ENCODE measurements around the gene PARP4. TPM values are rescaled to one million over a fixed set of nuclear protein-coding genes. Genes with fewer than 3 reads are reported as not detected.
"Not testable (repeated sequence)": the region's sequence is repeated elsewhere in the genome, so short reads cannot be mapped to it uniquely, and the experiment has no call there.

PARP4 gene
- total RNA-seq, 1 experiment from 2014 or later = 57.3 TPM

DNA sequence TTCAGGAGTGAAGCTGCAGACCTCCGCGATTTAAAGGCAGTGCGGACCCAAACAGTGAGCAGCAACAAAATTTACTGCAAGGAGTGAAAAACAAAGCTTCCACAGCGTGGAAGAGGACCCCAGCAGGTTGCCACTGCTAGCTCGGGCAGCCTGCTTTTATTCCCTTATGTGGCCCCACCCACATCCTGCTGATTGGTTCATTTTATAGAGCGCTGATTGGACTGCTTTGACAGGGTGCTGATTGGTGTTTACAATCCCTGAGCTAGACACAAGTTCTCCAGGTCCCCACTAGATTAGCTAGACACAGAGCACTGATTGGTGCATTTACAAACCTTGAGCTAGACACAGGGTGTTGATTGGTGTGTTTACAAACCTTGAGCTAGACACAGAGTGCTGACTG is 6.3 kb downstream of the PARP4 start:
- DNase-seq (ENCODE audit: low spot score) = not testable (repeated sequence)

DNA sequence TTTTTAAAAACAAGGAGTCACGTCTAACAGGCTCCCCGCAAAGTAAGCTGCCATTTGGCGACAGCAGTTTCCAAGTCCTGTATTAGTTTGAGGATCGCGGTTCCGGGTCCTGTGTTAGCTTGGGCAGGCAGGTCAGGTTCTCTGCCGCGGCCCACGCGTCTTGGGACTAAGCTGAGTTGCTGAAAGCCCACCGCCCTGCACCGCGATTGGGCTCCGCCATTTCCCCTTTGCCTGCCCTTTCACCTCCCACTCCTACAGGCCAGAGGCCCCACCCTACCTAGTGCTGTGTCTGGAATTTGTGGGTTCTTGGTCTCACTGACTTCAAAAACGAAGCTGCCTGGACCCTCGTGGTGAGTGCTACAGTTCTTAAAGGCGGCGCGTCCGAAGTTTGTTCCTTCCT is 6.8 kb downstream of the PARP4 start:
- DNase-seq (ENCODE audit: low spot score) = no peak

DNA sequence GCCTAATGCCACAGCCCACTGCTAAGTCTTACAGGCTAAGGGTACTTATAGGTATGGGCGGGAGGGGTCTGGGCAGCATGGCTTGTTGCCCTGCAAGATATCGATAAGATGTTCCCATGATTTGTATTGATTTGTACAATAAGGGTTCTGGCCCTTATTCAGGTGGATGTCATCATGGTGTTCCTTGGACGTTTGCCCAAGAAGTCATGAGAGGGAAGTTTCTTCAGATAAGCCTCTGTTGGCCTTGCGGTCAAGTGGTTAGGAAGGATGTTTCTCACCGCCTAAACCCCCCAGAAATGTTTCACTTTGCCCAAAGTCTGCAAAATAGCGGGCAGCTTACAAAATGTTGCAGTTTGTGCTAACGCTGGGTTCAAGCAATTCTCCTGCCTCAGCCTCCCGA is 7.3 kb downstream of the PARP4 start:
- DNase-seq (ENCODE audit: low spot score) = peak; percentile 2

DNA sequence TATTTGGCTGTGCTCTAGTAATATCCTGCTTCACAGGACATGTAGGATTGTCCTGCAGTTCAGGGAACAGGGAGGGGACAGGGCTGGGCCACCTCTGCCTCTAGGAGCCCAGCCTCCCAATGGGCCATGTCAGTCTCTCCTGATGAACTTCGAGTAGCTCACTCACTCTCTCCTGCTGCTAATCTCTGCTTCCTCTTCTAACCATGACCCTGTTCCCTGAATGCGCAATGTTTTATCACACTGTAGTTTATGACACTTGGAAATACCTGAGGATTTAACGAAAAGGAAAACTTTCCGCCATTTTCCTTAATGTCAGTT is 9.2 kb downstream of the PARP4 start:
- peak; percentile 11 for DNase-seq (ENCODE audit: low spot score)

DNA sequence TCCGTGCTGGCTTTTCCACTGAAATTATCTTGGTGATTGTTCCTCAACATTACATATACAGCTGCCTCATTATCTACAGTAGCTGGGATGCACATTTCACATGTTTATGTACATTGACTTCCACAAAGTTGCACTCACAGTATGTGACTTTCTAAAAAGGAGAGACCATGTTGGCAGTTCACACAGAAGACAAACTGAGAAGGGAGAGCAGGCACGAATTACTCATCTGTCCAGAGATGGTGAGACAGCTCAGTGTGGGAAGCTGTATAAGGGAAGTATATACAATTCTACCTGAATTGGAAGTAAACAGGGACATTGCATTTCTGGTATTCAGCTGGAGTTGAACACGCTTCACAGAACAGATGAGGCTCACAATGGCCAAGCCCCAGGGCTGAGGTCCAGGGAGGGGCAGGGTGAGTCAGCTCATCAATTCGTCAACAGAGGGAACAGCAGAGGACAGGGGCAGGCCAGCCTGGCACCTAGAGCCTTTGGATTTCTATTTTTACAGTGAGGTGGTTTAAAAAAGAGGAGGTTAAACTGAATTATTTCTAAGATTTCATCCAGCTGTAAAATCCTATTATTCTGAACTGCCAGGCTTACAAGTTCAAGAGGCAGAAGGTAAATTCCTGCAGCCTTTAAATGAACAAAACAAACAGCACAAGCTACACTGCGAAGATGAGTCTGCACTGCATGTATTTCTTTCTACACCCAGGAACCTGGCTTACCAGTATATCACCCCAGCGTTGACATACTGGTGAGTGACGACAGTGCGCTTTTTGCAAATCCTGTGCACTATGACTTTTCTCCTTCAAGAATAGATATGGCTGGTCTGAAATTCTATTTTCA is 9.8 kb downstream of the PARP4 start:
- peak; percentile 57 for DNase-seq (ENCODE audit: low spot score)

DNA sequence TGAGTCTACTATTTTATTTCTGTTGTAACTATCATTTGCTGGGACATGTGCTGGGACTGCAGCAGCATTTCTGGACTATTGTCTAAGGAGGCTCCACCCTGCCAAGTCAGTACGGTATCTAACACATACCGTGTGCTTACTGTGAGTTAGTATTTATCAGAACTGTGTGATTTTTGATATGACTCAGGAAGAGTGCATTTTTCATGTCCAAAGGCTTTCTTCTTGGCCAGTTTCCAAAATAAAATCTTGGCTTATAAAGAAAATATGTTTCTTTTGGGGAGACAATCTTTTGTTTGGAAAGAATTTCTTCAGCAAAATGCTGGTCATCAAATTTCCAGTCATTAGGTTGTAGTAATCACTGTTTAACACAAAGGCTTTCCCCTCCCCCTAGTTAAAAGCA is 11.6 kb downstream of the PARP4 start:
- DNase-seq (ENCODE audit: low spot score) = peak; percentile 32

DNA sequence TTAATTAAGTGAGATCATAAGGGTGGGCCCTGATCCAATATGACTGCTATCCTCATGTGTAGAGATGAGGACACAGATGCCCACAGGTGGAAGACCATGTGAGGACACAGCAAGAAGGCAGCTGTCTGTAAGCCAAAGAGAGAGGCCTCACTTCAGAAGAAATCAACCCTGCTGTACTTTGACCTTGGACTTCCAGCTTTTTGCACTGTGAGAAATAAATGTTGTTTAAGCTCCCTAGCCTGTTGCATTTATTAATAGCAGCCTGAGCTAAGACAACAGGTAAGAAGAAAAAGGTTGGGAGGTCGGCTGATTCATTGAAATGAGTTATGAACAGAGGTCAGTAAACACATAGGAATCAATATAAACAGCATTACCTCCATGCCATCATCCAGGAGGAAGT is 14.8 kb downstream of the PARP4 start:
- no peak for DNase-seq (ENCODE audit: low spot score)

DNA sequence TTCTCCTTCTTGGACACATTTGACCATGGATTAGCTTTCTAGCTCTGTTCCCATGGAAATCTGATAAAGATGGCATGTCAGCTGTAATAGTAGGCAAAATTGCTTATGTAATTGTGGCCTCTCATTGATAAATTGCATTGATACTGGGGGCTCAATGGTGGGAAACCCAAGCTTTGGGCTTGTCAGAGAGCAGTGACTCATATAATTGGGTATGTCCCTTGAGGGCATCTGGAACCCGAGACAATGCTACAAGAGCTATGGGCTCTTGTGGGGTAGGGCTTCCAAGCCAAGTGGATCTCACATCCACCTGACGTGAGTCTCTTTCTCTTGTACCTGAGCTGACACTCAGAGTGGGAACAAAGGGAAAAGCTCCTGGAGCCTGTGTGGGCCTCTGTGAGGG is 16.3 kb downstream of the PARP4 start:
- DNase-seq (ENCODE audit: low spot score) = not testable (repeated sequence)

DNA sequence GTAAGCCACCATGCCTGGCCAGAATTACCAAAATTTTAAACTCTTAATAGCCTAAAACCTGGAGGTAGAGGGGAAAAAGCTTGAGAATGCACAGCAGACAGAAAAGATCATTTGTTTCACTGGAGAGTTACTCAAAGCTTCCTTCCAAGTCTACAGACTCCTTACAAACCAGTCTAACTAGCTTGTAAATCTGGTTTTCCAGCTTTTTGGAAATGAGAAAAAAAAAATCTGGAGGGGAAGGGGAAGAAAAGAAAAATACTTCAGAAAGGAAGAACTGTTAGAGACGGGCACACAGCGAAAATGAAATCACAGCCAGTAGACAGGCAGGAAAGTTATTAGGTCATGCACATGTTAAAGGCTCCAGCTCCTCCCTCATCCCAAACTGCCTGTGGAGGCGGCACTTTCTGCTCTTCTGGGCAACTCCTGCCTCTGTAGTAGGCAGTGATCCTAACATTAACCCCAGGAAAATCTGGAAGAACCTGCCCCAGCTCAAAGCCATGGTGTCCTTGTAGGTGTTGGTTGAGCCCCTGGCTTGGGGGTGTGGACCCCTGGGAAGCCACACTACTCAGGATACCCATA is 17.3 kb downstream of the PARP4 start:
- DNase-seq (ENCODE audit: low spot score) = no peak

DNA sequence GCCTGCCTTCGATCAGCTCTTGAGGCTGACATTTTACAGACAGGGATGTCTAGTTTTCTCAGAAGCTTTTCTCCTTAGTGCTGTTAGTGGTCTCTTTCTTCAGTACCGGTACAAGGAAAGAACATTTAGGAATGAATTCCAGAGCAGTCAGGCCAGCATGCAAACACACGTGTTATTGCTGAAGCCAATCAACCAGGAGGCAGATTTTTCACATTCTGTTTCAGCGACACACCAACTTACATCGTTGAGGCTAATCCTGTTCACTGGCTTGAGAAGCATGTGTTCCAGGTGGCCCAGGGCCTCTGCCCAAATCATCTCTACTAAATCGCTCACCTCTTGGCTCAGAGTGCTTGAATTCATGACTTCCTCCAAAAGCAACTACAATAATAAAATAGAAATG is 19.2 kb downstream of the PARP4 start:
- DNase-seq (ENCODE audit: low spot score) = no peak

DNA sequence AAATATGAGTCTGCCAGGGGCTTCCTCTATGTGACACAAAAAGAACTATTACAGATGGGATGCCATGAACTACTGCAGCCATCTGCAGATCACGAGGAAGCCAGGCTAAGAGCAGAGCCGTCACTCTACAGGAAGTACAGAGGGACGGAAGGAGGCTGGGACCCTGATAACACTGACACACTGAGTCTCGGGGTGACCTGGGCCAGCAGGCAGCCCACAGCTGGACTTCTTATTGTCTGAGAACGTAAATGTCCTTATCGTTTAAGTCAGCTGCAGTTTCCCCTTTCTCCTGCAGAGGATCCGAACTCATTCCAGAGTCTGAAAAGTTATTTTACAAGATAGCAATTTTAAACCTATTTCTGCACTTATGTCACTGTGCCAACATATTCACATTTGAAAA is 20.7 kb downstream of the PARP4 start:
- DNase-seq (ENCODE audit: low spot score) = no peak

DNA sequence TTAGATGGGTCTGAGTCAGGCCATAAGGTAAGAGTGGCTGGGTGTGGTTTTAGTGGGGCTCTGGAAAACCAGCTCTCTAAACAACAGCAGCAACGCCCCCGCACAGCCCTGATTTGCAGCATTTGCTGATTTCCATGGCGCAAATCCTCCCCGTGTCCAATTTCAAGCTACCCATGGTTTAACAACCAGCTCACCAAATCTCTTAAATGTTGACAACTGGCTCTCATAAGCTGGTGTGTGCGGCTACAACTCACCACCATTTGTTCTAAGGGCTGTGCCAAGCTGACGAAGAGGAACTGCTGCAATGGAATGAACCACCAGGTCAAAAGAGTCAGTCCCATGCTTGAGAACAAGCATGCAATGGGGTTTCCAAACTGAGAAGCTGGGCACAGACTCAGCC is 22.9 kb downstream of the PARP4 start:
- no peak for DNase-seq (ENCODE audit: low spot score)

DNA sequence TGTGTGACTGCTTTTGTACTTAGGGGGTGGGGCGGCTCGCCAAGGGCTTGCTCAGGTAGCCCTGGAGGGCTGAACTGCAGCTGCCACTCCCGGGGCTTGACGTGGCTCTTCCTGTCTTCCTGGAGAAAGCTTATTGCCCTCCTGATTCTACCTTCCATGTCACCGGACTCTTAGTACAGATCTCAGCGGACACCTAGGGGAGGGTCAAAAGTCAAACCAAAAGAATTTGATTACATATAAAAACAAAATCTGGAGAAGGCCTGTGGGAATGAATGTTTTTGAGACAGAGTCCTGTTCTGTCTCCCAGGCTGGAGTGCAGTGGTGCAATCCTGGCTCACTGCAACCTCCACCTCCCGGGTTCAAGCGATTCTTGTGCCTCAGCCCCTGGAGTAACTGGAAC is 24.5 kb downstream of the PARP4 start:
- not testable (repeated sequence) for DNase-seq (ENCODE audit: low spot score)

DNA sequence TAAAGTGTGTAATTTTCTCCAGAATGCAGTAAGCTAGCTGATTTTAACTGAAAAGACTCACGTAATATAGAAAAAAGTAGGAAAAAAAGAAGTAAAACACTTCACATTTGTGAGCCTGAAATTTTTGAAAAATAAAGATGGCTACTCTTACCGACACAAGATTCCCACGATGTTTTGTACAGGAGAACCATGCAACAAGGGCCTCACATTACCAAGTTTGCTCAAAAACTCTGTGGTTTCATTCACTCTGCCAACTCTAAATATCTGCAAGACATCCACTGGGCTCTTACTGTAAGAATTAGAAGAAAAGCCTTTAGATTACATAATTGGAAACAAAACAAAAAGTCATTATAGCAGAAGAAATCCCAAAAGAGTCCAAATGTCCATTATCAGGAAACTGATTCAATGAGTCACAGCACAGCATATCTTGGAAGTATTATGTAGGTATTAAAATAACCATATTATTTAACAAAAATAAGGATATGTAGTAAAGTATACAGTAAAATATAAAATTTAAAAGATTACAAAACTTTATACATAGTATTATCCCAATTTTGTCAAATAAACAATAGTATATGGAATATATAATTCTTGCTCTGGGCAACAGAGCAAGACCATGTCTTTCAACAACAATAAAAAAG is 26.4 kb downstream of the PARP4 start:
- not testable (repeated sequence) for DNase-seq (ENCODE audit: low spot score)

DNA sequence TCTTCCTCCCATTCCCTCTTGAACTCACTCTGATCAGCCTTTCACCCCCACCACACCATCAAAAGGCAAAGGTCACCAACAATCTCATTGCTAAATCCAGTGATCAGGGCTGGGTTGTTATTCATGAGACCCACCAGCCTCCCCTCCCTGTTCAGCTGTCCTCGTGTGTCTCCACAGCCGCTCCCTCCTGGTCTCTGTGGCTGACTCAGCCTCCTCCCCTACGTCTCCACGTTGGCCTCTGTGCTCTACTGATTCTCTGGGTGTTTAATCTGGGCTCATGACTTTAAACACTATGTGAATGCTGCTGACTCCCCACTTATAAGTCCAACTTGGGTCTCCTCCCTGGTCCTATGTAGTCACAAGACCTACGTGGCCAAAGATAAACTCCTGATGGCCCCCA is 38.9 kb downstream of the PARP4 start:
- DNase-seq (ENCODE audit: low spot score) = no peak

DNA sequence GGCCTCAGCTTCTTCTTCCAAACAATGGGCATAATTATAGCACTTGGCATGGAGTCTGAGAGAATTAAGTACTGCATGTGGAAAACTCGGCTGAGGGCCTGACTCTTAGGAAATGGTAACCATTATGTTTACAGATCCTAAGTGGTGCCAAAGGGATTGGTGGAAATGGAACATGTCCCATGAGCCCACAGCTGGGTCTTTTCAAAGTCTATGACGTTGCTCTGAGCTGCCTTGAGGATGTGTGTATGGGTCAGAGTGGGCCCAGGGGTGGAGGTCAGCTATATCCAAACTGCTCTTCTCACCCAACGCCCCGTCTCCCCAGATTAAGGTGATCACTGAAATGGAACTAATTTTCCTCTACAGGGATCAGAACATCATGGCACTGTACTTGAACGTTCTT is 40.4 kb downstream of the PARP4 start:
- DNase-seq (ENCODE audit: low spot score) = not testable (repeated sequence)

DNA sequence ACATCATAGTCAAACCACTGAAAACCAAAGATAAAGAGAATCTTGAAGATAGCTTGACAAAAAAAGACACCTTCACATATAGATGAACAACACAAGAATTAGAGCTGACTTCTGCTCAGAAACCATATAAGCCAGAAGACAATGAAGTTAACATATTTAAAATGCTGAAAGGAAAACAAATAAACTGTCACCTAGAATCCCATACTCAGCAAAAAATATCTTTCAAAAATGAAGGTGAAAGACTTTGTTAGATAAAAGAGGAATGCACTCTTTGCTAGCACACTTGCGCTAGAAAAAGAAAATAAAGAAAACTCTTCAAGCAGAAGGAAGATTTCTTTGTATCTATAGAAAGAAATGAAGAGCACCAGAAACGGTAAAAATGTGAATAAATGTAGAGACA is 49.5 kb downstream of the PARP4 start:
- DNase-seq (ENCODE audit: low spot score) = no peak

DNA sequence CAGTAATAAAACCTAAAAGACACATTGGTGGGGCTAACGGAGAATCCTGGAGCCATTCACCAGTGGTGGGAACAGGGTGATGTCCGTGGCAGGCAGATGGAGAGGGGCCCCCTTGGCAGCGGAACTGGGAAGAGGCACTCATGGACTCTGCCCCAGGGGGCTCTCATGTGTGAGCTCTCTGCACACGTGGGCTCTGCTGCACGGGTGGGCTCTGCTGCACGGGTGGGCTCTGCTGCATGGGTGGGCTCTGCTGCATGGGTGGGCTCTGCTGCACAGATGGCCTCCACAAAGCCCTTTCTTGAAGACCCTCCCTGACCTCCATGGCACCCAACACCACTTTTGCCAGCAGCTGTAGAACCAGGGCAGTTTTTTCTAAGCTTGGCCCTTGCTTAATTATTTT is 52.3 kb downstream of the PARP4 start:
- no peak for DNase-seq (ENCODE audit: low spot score)

DNA sequence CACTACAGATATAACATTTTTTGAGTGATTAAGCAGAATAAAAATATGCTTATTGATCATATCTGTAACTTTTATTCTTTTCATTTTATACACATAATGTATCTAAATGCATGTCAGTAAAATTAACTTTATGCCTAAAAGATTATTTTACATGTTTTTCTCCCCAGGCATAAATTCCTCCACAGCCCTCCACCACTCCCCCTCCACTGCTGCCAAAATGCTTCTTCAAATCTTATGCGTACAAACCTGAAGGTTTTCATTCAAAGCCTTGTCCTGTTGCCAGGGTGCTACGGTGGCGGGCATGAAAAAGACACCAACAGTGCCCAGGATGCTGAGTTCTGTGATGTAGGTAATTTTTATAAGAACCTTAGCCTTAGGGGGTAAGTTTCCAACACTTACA is 52.9 kb downstream of the PARP4 start:
- DNase-seq (ENCODE audit: low spot score) = no peak

DNA sequence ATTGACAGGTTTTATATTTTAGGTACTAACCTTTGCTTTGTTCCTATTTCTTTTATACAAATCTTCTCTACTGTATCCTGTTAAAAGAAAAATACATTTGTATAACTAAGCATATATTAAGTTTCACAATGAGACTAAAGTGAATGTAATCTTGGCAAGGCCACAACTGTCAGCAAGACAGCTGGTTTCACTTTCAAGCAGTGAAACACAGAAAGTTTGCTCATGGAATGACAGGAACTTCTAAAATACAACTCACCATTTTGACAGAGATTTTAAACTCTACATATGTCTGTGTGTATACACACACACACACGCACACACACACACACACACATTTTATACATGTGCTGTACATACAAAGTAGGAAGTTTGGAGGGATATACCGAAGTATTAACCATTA is 53.3 kb downstream of the PARP4 start:
- no peak for DNase-seq (ENCODE audit: low spot score)

DNA sequence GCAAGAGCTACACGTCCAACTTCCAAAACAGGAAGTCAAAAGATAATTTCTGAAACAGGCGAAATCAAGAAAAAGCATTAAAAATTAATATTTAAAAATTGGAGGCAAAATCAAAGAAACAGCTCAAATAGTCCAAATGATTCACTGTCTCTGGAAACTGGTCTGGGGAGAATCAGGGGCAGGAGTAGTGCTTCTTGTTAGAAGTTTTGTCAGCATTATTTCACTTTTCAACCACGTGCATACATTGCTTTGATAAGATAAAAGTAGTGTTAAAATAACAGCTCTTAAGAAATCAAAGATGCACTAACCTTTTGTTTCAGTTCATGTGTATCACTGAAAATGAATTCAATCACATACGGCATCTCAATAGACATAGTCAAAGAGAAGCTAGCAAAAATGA is 53.8 kb downstream of the PARP4 start:
- DNase-seq (ENCODE audit: low spot score) = no peak

DNA sequence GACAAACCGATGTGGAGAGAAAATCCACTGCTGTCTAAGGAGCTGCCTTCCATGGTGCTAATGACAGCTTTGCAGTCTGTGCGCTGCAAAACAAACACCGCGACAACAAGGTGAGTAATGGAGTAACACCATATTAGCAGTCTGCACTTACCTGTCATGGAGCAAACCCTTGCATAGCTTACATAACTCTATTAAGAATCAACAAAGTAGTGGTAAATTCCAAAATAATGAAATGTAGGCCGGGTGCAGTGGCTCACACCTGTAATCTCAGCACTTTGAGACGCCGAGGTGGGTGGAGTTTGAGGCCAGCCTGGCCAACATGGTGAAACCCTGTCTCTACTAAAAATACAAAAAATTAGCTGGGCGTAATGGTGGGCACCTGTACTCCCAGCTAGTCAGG is 56.2 kb downstream of the PARP4 start:
- no peak for DNase-seq (ENCODE audit: low spot score)

DNA sequence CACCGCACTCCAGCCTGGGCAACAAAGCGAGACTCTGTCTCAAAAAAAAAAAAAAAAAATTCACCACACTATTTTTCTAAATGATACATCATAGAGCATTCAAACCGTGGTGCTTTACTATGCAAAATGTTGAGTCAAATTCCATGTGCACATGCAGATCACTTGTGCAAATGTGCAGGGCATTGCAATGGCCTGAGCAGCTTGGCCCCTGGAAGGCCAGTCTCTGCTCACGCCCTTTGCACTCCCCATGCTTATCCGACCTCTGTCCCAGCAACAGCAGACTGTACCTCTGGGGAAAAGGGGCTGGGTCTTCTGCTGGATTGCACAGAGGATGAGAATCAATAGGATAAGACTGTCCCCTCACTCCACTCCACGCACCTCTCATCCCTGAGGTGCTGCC is 58.5 kb downstream of the PARP4 start:
- DNase-seq (ENCODE audit: low spot score) = no peak
